HG03025 (cell line): ENCODE results near the gene HNRNPUL2.

Experiments
- ATAC-seq: cut with Tn5 transposase; IDR thresholded peaks from one replicate; pipeline ENCODE4 v1.9.1; 2021; ENCODE audit warnings: mild to moderate bottlenecking, moderate library complexity; ENCODE audit not compliant: unreplicated experiment, low FRiP score

Gene HNRNPUL2

GRCh38 chr11:62727872-62728170, 564 bp upstream of the HNRNPUL2 start:
- ATAC-seq = peak; percentile 44

GRCh38 chr11:62726915-62727164, 417 bp downstream of the HNRNPUL2 start:
- ATAC-seq = no peak

GRCh38 chr11:62726156-62726914, 922 bp downstream of the HNRNPUL2 start:
- peak; percentile 5 for ATAC-seq

- no peak for ATAC-seq
Observed at GRCh38 chr11:62725646-62726045, 1.6 kb downstream of the HNRNPUL2 start.

GRCh38 chr11:62724171-62724570, 3.1 kb downstream of the HNRNPUL2 start:
- no peak for ATAC-seq

GRCh38 chr11:62721994-62722393, 5.3 kb downstream of the HNRNPUL2 start:
- ATAC-seq = no peak

GRCh38 chr11:62719302-62719978, 7.8 kb downstream of the HNRNPUL2 start:
- no peak for ATAC-seq

GRCh38 chr11:62716816-62717215, 10.4 kb downstream of the HNRNPUL2 start:
- no peak for ATAC-seq

GRCh38 chr11:62716206-62716605, 11.1 kb downstream of the HNRNPUL2 start:
- no peak for ATAC-seq

GRCh38 chr11:62715150-62716130, 11.8 kb downstream of the HNRNPUL2 start:
- ATAC-seq = no peak

GRCh38 chr11:62713343-62713742, 13.9 kb downstream of the HNRNPUL2 start:
- ATAC-seq = no peak

- ATAC-seq = no peak
Observed at GRCh38 chr11:62712861-62713260, 14.4 kb downstream of the HNRNPUL2 start.

- ATAC-seq = no peak
Observed at GRCh38 chr11:62712276-62712812, 14.9 kb downstream of the HNRNPUL2 start.

- peak; percentile 2 for ATAC-seq
Observed at GRCh38 chr11:62710001-62710345, 17.3 kb downstream of the HNRNPUL2 start.

- peak; percentile 63 for ATAC-seq
Observed at GRCh38 chr11:62709247-62710000, 17.8 kb downstream of the HNRNPUL2 start.

- ATAC-seq = no peak
Observed at GRCh38 chr11:62708793-62709192, 18.5 kb downstream of the HNRNPUL2 start.

GRCh38 chr11:62708392-62708791, 18.9 kb downstream of the HNRNPUL2 start:
- ATAC-seq = no peak

GRCh38 chr11:62707277-62707861, 19.9 kb downstream of the HNRNPUL2 start, which contains the start of the genes BSCL2 and GNG3:
TSS of gene BSCL2 (minus strand) at chr11:62707424. CDS start at chr11:62707195, 229 bp downstream.
TSS of gene GNG3 (plus strand) at chr11:62707676. CDS start at chr11:62708296, 620 bp downstream.
- ATAC-seq = no peak

- no peak for ATAC-seq
Observed at GRCh38 chr11:62706850-62707247, 20.4 kb downstream of the HNRNPUL2 start.
